Cardiac septum (tissue), 1 donor: ENCODE results near the gene PNKD. TPM values are rescaled to one million over a fixed set of nuclear protein-coding genes. Genes with fewer than 3 reads are reported as not detected.

Experiments
- DNase-seq: peaks from one replicate; pipeline ENCODE4 v3.0.0-alpha.2; 2020; ENCODE audit warnings: low spot score
- intact Hi-C: fragments of 100-400 bp; cut with DNase I; formaldehyde crosslinking; loops from one replicate; pipeline ENCODE4 v1.14.0; 2022
- total RNA-seq: library from RNA; stranded (reverse); fragmentation: NEBNext Ultra II Directional; extraction: Animal tissue kit (Norgen Biotek cat#: 25700); gene quantifications from one replicate; pipeline ENCODE4 v1.2.1, GENCODE V29; 2021
- donor health status: DM: no; HTN: no; CAD: no.

Gene PNKD
- total RNA-seq, 1 donor from 2014 or later: 72.6 TPM

DNA sequence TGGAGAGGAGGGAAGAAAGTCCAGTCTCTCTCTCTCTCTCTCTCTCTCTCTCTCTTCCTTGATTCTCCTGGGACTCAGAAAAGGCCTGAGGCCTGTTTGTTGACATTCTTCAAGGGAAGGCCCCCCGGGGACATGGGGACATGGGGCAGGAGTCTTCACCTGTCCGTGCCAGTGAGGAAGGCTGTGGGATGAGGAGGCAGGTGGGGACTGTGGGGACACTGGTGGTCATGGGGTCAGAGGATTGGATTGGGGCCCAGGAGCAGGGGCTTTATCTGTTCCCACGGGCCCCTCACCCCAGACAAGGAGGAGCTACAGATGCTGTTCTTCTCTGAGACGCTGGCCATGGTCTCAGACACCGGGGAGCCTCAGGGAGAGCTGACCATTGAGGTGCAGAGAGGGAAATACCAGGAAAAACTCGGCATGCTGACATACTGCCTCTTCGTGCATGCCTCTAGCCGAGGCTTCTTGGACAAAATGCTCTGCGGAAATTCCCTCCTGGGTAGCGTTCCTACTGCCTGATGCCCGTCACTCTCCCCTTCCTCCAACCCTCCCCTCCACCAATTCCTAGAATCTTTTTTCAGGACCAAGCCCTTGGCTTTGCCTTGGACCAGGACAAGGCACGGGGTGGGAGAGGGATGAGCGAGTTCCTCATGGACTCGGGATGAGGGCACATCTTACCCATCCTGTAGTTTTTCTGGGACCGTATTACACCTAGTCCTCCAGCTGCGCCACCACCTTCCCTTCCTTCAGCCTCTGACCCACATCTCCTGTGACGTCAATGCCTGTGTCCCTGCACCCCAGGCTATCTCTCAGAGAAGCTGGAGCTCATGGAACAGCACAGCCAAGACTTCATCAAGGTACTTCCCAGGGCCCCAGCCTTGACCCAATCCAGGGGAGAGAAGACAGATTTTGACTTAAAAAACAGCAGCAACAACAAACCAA, 87.2 kb downstream of the PNKD start:
- no peak for DNase-seq
- intact Hi-C loops: loop anchor here (2.0 kb wide), 1 partner anchor 171 kb away; no protein-coding TSS in a partner anchor

DNA sequence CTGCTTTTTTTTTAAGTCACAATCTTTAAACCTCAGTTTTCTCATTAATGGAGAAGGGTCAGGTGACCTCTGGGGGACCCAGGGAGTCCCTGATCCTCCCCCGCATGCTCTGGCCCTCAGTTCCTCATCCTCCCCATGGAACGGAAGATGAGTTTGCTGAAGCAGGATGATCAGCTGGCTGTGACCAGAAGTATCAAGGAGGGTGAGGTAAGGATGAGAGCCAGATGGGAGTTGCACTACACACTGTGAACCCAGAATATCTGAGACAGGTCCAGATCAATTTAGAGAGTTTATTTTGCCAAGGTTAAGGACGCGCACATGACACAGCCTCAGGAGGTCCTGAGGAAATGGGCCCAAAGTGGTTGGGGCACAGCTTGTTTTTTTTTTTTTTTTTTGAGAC, 90.1 kb downstream of the PNKD start:
- DNase-seq: no peak
- intact Hi-C loops: no loop called here

DNA sequence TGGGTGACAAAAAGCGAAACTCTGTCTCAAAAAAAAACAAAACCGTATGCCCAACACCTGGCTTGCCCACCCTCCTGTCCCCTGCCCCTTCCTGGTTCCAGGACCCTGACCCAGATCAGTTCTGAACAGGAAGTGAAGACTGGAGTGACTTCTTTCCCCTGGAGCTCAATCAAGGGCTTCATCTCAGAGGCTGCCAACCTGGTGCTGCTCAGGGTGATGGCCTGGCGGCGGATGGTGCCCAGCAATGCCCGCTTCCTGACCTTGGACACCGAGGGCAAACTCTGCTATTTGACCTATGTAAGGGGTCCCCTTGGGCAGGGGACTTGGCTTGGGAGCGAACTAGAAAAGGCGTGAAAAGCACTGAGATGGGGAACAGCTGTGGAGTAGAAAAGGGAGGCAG, 92.3 kb downstream of the PNKD start:
- no peak for DNase-seq
- intact Hi-C loops: no loop called here

DNA sequence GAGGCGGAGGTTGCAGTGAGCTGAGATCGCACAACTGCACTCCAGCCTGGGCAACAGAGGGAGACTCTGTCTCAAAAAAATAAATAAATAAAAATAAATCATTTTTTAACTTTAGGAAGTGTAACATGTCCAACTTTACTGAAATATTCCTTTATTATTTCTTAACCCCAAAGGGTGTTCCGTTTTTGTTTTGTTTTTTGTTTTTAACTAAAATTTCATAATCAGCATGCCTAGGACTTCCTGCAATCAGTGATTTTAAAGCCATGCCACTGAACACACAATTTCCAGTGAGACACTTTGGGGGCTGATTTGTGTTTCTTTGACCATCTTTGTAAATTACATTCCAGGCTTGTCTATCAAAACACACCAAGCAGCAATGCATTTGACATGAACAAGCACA, 93.4 kb downstream of the PNKD start:
- intact Hi-C loops: no loop called here
- no peak for DNase-seq

DNA sequence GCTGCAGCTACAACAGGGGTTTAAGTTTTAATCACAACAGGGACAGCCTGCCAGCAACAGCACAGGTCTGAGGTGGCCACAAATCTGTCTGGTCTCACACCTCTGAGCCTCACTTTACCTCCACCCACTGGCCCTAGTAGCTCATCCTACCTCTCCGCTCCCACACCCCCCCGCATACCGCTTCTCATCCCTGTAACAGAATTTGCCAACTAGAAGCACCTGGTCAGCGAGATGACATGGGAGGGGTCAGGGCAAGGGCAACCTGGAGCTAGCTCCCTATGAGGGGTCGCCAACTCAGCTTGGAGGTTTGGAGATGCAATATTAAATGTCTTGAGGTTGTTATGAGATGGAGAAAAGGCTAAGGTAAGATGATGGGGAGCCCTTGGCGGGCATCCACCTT, 93.9 kb downstream of the PNKD start:
- no peak for DNase-seq
- intact Hi-C loops: no loop called here

DNA sequence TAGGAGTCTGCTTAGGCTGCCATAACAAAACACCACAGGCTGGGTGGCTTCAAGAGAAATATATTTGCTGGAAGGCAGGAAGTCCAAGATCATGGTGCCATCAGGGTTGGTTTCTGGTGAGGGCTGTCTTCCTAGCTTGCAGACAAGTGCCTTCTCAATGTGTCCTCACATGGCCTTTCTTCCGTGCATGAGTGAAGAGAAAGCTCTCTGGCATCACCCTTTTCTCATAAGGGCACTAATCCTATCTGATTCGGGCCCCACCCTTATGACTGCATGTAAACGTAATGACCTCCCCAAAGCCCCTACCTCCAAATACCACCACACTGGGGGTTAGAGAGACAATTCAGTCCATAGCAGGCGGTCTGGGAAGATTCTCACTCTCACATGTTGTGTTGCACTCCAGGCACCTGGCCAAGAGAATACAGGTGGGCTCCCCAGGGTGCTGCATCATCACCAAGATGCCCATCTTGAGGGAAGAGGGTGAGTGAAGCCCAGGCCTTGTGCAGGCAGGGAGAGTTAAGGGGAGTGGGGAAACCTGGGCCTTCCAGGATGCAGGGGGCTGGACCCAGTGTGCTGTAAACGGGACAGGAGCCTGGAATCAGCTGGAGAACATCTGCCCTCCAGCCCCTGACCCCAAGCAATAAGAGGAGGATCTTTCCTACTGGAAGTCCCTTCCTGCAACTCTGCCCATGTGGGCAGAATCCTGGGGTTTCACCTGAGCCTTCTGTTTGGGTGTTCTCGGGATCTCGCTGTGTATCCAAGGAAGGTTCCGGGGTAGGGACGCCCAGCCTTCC, 96.5 kb downstream of the PNKD start:
- intact Hi-C loops: loop anchor here (2.0 kb wide), 1 partner anchor 28 kb away; no protein-coding TSS in a partner anchor
- DNase-seq: no peak

DNA sequence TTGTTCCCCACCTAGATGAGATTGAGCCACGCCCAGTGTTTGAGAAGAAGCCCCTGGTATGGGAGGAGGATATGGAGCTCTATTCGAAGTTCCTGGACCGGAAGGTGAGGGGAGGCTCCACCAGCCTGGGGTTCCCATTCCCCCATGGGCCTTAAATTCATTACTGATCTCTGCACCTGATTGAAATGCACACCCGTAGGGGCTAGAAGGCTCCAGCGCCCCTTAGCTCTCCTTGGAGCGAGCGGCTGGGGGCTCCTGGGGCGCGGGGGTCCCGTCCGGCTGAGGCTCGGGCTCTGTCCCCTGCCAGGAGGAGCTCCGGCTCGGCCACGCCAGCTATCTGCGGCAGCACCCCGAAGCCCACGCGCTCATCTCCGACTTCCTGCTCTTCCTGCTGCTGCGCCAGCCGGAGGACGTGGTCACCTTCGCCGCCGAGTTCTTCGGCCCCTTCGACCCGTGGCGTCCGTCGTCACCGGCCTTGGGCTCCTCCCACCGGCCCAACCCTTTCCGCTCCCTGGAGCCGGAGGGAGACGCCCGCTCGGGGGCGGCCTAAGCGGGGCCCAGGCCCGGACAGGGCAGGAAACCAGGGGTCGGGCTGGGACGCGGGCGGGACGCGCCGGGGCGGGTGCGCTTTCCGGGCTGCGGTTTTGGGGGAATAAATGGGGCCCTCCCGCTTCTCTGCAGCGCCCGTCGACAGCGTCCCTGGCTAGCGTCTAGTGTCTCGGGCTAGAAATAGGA, 97.3 kb downstream of the PNKD start:
- peak; percentile 98 for DNase-seq
- intact Hi-C loops: loop anchor here (2.0 kb wide), 1 partner anchor 27 kb away; no protein-coding TSS in a partner anchor

DNA sequence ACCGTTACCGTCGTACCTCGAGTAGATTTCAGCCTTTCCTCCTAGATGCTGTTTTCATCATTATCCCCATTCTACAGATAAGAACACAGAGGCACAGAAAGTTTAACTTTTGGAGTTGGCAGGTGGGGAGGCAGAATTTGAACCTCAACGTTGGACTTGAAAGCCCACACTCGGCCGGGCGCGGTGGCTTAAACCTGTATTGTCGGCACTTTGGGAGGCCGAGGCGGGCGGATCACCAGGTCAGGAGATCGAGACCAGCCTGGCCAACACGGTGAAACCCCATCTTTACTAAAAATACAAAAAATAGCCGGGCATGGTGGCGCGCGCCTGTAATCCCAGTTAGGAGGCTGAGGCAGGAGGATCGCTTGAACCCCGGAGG, 97.8 kb downstream of the PNKD start:
- intact Hi-C loops: no loop called here
- DNase-seq: no peak

DNA sequence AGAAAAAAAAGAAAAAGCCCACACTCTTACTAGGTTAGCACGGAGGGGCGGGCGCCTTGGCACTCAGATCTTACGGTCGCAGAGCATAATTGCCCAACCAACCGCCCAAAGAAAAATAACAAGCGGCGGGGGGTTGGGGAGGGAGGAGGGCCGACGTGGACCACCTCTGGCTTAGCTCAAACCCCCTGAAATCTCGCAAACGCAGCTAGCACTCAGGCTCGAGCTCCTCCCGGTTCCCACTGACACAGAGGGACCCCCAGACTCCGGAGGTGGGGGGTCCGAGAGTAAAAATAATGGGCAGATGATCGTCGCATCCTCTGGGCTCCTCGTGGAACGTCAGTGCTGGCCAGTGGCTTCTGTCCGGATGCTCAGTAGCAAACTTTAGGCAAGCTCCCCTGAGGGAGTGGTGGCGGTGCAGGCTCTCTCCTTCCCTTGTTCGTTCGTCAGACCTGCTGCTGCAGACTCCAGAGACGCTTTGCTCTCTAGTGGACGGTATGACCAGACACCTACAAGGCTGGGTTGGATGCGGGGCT, 98.4 kb downstream of the PNKD start:
- no peak for DNase-seq
- intact Hi-C loops: no loop called here

DNA sequence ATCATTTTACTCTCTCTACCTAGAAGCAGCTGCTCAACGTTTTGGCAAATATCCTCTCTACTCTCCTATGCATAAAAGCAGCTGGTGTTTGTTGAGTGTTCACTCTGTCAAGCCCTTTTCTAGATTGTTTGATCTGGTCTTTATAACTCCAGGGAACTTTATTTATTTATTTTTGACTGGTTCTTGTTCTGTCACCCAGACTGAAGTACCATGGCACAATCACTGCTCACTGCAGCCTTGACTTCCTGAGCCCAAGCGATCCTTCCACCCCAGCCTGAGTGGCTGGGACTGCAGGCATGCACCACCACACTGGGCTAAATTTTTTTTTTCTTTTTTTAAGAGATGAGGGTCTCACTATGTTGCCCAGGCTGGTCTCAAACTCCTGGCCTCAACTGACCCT, 99.0 kb downstream of the PNKD start:
- DNase-seq: no peak
- intact Hi-C loops: no loop called here

DNA sequence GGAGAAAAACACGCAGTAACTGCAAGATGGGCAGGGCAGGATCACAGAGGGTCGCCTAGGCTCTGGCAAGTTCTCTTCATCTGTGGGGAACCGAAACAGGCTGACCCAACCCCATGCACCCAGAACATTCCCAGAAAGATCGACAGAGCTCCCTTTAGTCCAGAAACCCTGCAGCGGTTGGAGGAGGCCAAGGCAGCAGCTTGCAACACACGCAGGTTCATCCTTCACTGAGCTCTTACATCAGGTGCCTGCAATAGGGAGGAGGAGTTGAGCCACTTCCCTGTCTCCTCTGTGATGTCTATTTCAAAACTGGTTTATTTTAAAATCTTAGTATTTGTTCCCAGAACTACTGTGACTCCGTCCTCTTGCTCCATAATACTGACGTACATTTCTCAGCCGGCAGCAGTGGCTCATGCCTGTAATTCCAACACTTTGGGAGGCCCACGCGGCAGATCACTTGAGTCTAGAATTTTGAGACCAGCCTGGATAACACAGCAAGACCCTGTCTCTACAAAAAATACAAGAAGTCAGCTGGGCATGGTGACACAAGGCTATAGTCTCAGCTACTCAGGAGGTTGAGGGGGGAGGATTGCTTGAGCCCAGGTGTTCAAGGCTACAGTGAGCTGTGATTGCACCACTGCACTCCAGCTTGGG, 100.2 kb downstream of the PNKD start:
- intact Hi-C loops: no loop called here

DNA sequence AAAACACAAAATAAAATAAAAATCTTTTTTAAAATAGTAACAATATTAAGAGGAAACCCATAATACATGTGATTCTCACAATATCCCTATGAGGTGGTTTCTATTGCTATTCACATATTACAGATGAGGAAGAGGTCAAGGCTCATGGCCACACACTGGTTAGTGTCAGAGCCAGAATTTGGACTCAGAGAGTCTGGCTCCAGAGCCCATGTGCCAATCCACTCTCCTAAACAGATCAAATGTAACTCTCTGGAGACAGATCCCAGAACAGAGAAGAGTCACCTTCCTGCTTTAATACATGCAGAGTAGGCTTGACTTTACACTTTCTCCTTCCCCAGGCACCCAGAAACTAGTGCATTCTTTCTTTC, 101.6 kb downstream of the PNKD start:
- DNase-seq: no peak
- intact Hi-C loops: no loop called here

More for the DNA sequence above, 100.2 kb downstream of the PNKD start:
- peak; percentile 87 for DNase-seq

DNA sequence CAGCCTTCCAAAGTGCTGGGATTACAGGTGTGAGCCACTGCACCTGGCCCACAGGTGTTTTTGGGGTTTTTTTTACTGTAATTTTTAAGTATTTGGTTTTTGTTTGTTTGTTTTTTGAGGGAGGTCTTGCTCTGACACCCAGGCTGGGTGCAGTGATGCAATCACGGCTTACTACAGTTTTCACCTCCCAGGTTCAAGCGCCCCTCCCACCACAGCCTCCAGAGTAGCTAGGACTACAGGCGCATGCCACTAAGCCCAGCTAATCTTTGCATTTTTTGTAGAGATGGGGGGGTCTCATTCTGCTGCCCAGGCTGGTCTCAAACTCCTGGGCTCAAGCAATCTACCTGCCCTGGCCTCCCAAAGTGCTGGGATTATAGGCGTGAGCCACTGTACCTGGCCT, 104.5 kb downstream of the PNKD start:
- intact Hi-C loops: no loop called here
- DNase-seq: no peak

DNA sequence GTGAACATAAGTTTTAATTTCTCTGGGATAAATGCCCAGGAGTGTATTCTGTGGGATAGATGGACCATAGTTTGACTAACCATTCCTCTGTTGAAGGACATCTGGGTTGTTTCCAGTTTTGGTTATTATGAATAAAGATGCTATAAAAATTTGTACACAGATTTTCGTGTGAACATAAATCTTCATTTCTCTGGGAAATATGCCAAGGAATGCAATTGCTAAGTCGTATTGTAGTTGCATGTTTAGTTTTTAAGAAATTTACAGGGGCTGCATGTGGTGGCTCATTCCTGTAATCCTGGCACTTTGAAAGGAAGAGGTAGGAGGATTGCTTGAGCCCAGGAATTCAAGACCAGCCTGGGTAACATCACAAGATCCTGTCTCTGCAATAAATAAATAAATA, 104.9 kb downstream of the PNKD start:
- intact Hi-C loops: no loop called here

DNA sequence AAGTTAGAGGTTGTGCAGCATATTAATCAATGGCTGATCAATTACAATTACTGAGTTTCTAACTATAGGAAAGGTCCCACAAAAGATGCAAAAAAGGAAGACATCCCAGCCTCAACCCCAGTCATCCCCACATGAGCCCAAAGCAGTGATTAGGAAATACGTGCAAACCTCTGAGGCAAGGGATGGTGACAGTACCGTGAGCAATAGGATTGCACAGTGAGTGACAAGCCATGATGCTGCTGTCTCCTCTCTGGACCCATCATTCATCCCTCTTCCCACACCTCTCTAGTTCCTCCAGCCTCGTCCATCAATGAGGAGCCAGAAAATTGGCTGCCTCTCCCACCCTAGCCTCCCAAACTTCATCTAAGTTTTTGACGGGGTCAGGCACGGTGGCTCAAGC, 107.7 kb downstream of the PNKD start:
- DNase-seq: peak; percentile 51
- intact Hi-C loops: no loop called here

More for the DNA sequence above, 104.9 kb downstream of the PNKD start:
- DNase-seq: no peak

DNA sequence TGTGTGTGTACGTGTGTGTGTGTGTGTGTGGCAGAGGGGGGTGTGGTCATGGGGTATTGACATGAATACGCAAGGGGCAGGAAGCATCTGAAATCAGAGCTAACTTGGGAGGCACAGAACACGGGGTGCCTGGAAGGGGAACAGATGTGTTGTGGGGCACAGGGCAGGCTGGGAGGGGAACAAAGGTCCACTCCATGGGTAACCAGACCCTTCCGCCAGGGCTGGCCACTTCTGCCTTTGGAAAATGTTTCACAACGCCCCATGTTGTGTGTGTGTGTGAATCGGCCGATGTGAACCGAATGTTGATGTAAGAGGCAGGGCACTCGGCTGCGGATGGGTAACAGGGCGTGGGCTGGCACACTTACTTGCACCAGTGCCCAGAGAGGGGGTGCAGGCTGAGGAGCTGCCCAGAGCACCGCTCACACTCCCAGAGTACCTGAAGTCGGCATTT, 111.6 kb downstream of the PNKD start, which contains the start of gene SLC11A1:
TSS of gene SLC11A1 (plus strand) at position 358 of the 451 bp plus-strand sequence. CDS start 96 bp downstream, outside the sequence.
- peak; percentile 92 for DNase-seq
- intact Hi-C loops: no loop called here

DNA sequence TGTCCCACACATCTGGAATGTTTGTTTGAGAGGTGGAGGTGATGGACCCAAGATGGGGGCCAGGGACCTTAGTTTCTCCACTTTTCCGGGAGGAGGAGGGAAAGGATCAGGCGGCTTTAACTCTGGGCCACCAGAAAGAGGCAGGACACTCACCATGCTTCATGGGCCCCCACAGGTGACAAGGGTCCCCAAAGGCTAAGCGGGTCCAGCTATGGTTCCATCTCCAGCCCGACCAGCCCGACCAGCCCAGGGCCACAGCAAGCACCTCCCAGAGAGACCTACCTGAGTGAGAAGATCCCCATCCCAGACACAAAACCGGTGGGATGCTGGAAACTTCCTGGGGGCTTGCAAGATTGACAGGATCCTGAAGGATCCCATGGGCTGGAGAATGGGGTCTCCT, 112.5 kb downstream of the PNKD start:
- intact Hi-C loops: no loop called here
- no peak for DNase-seq

DNA sequence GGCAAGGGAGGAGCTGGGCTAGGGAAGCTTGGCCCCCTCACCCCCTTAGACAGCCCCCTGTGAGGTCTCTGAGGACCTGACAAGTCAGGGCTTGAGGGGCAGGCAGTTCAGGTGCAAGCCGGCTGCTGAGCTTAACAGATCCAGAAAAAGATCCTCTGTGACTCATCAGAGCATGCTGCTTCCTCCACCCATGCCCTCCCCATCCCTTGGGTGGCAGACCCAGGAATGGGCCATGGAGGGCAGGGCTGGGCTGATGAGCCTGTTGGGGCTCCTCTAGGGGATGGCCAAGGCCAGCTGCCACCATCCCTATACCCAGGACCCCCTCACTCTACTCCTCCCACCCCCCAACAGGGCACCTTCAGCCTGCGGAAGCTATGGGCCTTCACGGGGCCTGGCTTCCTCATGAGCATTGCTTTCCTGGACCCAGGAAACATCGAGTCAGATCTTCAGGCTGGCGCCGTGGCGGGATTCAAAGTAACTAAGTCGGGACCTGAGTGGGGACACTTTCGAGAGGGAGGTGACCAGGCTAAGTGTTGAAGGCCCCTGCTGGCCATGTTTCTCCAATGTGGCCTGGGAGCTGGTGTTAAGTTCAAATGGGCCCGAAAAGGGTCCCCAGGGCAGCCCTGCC, 113.7 kb downstream of the PNKD start:
- intact Hi-C loops: no loop called here
- peak; percentile 69 for DNase-seq

DNA sequence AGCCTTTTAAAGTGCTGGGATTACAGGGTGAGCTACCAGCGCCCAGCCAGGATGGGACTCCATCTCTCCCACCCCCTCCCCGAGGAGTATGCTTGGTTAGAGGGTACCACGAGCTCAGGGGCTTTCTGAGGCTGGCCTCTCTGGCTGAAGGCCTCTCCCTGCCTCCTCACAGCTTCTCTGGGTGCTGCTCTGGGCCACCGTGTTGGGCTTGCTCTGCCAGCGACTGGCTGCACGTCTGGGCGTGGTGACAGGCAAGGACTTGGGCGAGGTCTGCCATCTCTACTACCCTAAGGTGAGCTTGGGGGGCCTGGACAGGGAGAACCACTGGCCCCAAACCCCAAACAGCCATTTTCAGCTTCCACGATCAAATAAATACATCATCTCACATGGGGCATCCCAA, 114.7 kb downstream of the PNKD start:
- peak; percentile 41 for DNase-seq
- intact Hi-C loops: no loop called here
